Measurements from ENCODE around the gene SHH. TPM values are rescaled to one million over a fixed set of nuclear protein-coding genes. Genes with fewer than 3 reads are reported as not detected.

SHH gene
- total and polyA plus RNA-seq, 2 of the 4 experiments (the other 2 are of a cell fraction): under 0.01 to 0.03 TPM

- Histone ChIP-seq H3K9me3 (ENCODE audit: control insufficient read depth, insufficient read depth, low read length) (no peaks in the 10 kb centered on the region), H2BK5ac (ENCODE audit: low read depth, low read length, poor library complexity, severe bottlenecking) (no peak overlapping the region), H3K27ac (ENCODE audit: insufficient read depth, low read length) (no peak overlapping the region), H3K4me1 (ENCODE audit: control insufficient read depth, insufficient read depth, low read length) (no peaks in the 10 kb centered on the region), H3K4ac (ENCODE audit: low read depth, low read length) (no peak overlapping the region), H3K18ac (ENCODE audit: low read depth, low read length) (no peak overlapping the region), H2AFZ (replicated peaks; ENCODE audit: low read length, poor library complexity) (no peak overlapping the region), H3K79me1 (ENCODE audit: low read depth in 1 of 2, low read length in 2 of 2) (no peaks in the 10 kb centered on the region), H2BK120ac (ENCODE audit: low read depth, low read length) (no peak overlapping the region), H4K8ac (ENCODE audit: low read depth in 2 of 2, low read length in 2 of 2) (no peak overlapping the region), H2AK9ac (replicated peaks; ENCODE audit: low read depth, low read length, poor library complexity) (peak overlapping the region; percentile 79), H3K4me2 (ENCODE audit: low read depth, low read length) (no peak overlapping the region), H2BK20ac (ENCODE audit: low read depth, low read length) (no peak overlapping the region), H3K36me3 (ENCODE audit: control insufficient read depth, insufficient read depth, low read length) (no peaks in the 10 kb centered on the region), H3K9me1 (ENCODE audit: insufficient read depth, low read length) (no peaks in the 10 kb centered on the region), H2BK15ac (ENCODE audit: low read depth, low read length) (no peak overlapping the region), H3K4me3 (ENCODE audit: insufficient read depth, low read depth, low read length) (no peak overlapping the region), H4K5ac (ENCODE audit: low read depth, low read length) (no peak overlapping the region), H2AK5ac (ENCODE audit: low read depth, low read length) (no peak overlapping the region), H3K27me3 (ENCODE audit: control insufficient read depth, insufficient read depth, low read length) (peaks cover 76% of the 10 kb centered on the region), H3K23ac (ENCODE audit: low read depth, low read length) (no peak overlapping the region), H3K9ac (ENCODE audit: low read depth, low read length) (no peak overlapping the region), H4K20me1 (ENCODE audit: insufficient read depth, low read length) (no peaks in the 10 kb centered on the region; the same call in 1 of the 2 replicates), H4K91ac (ENCODE audit: insufficient read depth, low read depth, low read length) (no peak overlapping the region), H3K56ac (ENCODE audit: extremely low read depth, insufficient read depth, low read length) (no peak overlapping the region), H3K14ac (replicated peaks; ENCODE audit: low read depth, low read length) (no peak overlapping the region)
- in situ Hi-C loops (cut with MboI; ENCODE audit: low sequenced_read_pairs): loop anchor here (10.0 to 25.0 kb wide), 2 partner anchors 663 to 826 kb away; partner anchors contain the start of gene RNF32
- ATAC-seq (ENCODE audit: low read depth) (no peak), DNase-seq (no peak)
- ChIA-PET CTCF (interaction anchor here (1.2 kb wide), 1 partner anchor 1005 kb away, joined by 3 read pairs; no protein-coding TSS in a partner anchor), POLR2A (ENCODE audit: unreplicated experiment) (no interaction called here)
- TF ChIP-seq CHD1 (IDR thresholded peaks at IDR 0.05; ENCODE audit: low read depth, low read length): no peak
- no peak for TF ChIP-seq RCOR1 (IDR thresholded peaks at IDR 0.05; ENCODE audit: insufficient replicate concordance, low read length)
- TF ChIP-seq BHLHE40 (IDR thresholded peaks at IDR 0.05; ENCODE audit: low read depth, low read length): no peak
- TF ChIP-seq RFX5 (IDR thresholded peaks at IDR 0.05; ENCODE audit: low read depth, low read length): no peak
- TF ChIP-seq MAZ (IDR thresholded peaks at IDR 0.05; ENCODE audit: borderline replicate concordance, low read depth, low read length): no peak
- TF ChIP-seq POLR2A (IDR thresholded peaks at IDR 0.05; ENCODE audit: low read depth, low read length): no peak
- no peak for TF ChIP-seq CTCF (conservative IDR thresholded peaks at IDR 0.05; ENCODE audit: low read depth, low read length)
- no peak for TF ChIP-seq USF2 (IDR thresholded peaks at IDR 0.05; ENCODE audit: low read depth, low read length)
- no peak for TF ChIP-seq SMC3 (IDR thresholded peaks at IDR 0.05; ENCODE audit: low read depth, low read length)
- no peak for TF ChIP-seq CEBPB (IDR thresholded peaks at IDR 0.05; ENCODE audit: low read depth, low read length)
- TF ChIP-seq NFE2L2 (IDR thresholded peaks at IDR 0.05; ENCODE audit: low read depth, low read length): no peak
- TF ChIP-seq MAFK (IDR thresholded peaks at IDR 0.05; ENCODE audit: low read depth, low read length): no peak
- no peak for TF ChIP-seq MXI1 (IDR thresholded peaks at IDR 0.05; ENCODE audit: borderline replicate concordance, low read depth, low read length)
- no peak for TF ChIP-seq RAD21 (IDR thresholded peaks at IDR 0.05; ENCODE audit: low read length)
- TF ChIP-seq ELK1 (IDR thresholded peaks at IDR 0.05; ENCODE audit: borderline replicate concordance, low read depth, low read length): no peak
- TF ChIP-seq FOS (IDR thresholded peaks at IDR 0.05; ENCODE audit: low read depth, low read length): no peak
- BruUV-seq (replicated peaks): no TSS peak
- WGBS, 2 experiments (ENCODE audit: extremely low coverage in 2 of 2, insufficient read length in 1 of 2): no CpG with 5 or more reads among the region's 13 CpGs
- dilution Hi-C loops (cut with HindIII; ENCODE audit: low sequenced_read_pairs, unreplicated experiment): no loop called here
- intact Hi-C loops (cut with micrococcal nuclease): no loop called here
Observed at GRCh38 chr7:155811560-155811894, 736 bp downstream of the SHH start.
